ENCODE data around the gene RTBDN.

RTBDN gene

DNA sequence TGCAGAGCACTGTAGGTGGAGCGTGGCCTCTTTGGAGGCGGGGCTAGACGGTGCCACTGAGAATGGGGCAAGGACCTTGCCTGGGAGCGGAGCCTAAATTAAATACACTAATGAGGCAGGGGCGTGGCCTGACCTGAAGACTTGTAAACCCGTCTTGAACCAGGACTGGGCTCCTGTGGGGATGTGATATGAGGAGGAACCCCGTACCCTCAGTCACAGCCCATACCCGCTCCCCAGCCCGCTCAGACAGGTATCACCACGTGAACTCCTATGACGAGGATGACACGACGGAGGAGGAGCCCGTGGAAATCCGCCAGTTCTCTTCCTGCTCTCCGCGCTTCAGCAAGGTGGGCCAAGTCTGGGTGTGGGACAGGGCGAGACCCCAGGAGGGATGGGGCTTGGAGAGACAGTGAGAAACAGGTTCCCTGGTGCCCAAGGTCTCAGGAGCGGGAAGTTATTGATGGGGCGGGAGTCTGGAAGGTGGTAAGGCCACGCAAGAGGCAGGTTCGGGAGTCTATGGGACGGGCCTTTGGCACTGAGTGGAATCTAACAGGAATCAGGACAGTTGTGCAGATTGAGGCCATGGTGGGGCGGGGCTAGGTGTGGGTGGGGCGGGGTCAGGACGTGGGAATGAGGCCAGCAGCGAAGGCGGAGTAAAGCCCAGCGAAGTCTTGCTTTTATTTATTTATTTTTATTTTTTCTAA is 32.2 kb upstream of the RTBDN start:
- no peak for DNase-seq (ENCODE audit: low read depth in 1 of 2, low spot score in 1 of 2)
- Histone ChIP-seq H3K27ac (replicated peaks) (no peak overlapping the region), H3K4me3 (replicated peaks; ENCODE audit: insufficient read depth, low read length) (no peak overlapping the region), H3K27me3 (ENCODE audit: insufficient read depth, poor library complexity, severe bottlenecking) (no peaks in the 10 kb centered on the region)
- no peak for TF ChIP-seq GABPA (IDR thresholded peaks at IDR 0.05; ENCODE audit: low read depth)
- no peak for TF ChIP-seq POLR2AphosphoS5 (IDR thresholded peaks at IDR 0.05; ENCODE audit: low read depth)
- TF ChIP-seq, protein P1, sequence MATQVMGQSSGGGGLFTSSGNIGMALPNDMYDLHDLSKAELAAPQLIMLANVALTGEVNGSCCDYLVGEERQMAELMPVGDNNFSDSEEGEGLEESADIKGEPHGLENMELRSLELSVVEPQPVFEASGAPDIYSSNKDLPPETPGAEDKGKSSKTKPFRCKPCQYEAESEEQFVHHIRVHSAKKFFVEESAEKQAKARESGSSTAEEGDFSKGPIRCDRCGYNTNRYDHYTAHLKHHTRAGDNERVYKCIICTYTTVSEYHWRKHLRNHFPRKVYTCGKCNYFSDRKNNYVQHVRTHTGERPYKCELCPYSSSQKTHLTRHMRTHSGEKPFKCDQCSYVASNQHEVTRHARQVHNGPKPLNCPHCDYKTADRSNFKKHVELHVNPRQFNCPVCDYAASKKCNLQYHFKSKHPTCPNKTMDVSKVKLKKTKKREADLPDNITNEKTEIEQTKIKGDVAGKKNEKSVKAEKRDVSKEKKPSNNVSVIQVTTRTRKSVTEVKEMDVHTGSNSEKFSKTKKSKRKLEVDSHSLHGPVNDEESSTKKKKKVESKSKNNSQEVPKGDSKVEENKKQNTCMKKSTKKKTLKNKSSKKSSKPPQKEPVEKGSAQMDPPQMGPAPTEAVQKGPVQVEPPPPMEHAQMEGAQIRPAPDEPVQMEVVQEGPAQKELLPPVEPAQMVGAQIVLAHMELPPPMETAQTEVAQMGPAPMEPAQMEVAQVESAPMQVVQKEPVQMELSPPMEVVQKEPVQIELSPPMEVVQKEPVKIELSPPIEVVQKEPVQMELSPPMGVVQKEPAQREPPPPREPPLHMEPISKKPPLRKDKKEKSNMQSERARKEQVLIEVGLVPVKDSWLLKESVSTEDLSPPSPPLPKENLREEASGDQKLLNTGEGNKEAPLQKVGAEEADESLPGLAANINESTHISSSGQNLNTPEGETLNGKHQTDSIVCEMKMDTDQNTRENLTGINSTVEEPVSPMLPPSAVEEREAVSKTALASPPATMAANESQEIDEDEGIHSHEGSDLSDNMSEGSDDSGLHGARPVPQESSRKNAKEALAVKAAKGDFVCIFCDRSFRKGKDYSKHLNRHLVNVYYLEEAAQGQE (IDR thresholded peaks at IDR 0.05; ENCODE audit: insufficient replicate concordance, low read depth), result no peak

DNA sequence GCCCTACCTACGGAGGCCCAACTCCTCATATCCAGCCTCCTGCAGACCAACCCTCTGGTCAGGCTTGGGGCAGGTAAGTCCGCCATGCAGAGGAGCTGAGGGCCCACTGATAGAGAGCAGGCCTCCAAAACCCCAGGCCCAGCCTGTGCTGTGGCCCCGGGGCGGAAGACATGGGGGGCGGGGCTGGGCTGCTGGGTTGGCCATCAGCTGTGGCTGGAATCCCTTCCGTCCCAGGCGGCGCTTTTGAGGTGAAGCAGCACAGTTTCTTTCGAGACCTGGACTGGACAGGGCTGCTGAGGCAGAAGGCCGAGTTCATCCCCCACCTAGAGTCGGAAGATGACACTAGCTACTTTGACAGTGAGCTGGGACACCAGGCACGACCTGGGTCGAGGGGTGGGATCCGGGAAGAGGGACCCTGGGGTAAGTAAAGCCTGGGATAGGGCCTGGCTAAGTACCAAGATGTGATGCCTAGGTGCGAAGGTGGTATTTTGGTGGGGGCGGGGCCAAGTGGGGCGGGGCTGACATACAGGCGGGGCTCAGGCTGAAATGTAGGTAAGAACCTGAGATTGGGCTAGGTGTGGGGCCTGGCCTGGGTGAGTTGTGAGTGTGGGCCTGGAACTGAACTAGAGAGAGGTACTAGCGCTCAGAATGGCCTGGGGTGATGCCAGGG is 31.5 kb upstream of the RTBDN start:
- no peak for DNase-seq (ENCODE audit: low read depth in 1 of 2, low spot score in 1 of 2)
- TF ChIP-seq, protein P1 (IDR thresholded peaks at IDR 0.05; ENCODE audit: insufficient replicate concordance, low read depth), result no peak
- TF ChIP-seq POLR2AphosphoS5 (IDR thresholded peaks at IDR 0.05; ENCODE audit: low read depth) (no peak), SPI1 (IDR thresholded peaks at IDR 0.05; ENCODE audit: borderline replicate concordance, low read depth) (no peak), GABPA (IDR thresholded peaks at IDR 0.05; ENCODE audit: low read depth) (no peak)
- TF ChIP-seq, protein P2, sequence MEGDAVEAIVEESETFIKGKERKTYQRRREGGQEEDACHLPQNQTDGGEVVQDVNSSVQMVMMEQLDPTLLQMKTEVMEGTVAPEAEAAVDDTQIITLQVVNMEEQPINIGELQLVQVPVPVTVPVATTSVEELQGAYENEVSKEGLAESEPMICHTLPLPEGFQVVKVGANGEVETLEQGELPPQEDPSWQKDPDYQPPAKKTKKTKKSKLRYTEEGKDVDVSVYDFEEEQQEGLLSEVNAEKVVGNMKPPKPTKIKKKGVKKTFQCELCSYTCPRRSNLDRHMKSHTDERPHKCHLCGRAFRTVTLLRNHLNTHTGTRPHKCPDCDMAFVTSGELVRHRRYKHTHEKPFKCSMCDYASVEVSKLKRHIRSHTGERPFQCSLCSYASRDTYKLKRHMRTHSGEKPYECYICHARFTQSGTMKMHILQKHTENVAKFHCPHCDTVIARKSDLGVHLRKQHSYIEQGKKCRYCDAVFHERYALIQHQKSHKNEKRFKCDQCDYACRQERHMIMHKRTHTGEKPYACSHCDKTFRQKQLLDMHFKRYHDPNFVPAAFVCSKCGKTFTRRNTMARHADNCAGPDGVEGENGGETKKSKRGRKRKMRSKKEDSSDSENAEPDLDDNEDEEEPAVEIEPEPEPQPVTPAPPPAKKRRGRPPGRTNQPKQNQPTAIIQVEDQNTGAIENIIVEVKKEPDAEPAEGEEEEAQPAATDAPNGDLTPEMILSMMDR (IDR thresholded peaks at IDR 0.05; ENCODE audit: insufficient read depth, low read length), result no peak
- Histone ChIP-seq H3K27me3 (ENCODE audit: insufficient read depth, poor library complexity, severe bottlenecking) (no peaks in the 10 kb centered on the region), H3K27ac (replicated peaks) (no peak overlapping the region), H3K4me3 (replicated peaks; ENCODE audit: insufficient read depth, low read length) (no peak overlapping the region)

DNA sequence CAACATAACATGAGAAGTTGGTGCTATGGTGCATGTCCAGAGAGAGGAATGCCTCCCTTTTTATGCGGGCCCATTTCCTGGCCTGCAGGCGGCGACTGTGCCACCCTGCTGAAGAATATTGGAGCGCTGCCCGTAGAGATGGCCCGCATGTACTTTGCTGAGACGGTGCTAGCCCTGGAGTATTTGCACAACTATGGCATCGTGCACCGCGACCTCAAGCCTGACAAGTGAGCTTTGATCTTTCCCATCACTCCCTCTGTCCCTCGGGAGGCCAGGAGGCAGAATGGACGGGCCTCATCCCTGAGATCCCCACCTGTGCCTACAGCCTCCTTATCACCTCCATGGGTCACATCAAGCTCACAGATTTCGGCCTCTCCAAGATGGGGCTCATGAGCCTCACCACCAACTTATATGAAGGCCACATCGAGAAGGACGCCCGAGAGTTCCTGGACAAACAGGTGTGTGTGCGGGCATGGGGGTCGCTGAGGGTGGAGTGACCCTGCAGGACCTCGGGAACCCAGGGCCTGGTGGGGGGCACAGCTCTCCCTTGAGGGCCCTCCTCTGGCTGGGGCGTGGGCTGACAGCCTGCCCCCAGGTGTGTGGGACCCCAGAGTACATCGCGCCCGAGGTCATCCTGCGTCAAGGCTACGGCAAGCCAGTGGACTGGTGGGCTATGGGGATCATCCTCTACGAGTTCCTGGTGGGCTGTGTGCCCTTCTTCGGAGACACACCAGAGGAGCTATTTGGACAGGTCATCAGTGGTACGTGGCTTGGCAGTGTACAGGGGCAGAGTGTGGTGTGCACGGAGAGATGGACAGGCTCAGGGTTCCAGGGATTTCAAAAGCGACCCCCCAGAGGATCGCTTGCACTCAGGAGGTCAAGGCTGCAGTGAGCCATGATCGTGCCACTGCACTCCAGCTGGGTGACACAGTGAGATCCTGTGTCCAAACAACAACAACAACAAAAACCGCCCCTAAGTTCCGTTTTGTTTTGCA is 30.6 kb upstream of the RTBDN start:
- H3K4me3 ChIP-seq (replicated peaks; ENCODE audit: insufficient read depth, low read length), result no peak overlapping the region
- no peak overlapping the region for H3K27ac ChIP-seq (replicated peaks)
- TF ChIP-seq GABPA (IDR thresholded peaks at IDR 0.05; ENCODE audit: low read depth) (no peak), SPI1 (IDR thresholded peaks at IDR 0.05; ENCODE audit: borderline replicate concordance, low read depth) (no peak), POLR2AphosphoS5 (IDR thresholded peaks at IDR 0.05; ENCODE audit: low read depth) (no peak)
- TF ChIP-seq, protein P2 (IDR thresholded peaks at IDR 0.05; ENCODE audit: insufficient read depth, low read length), result no peak
- TF ChIP-seq, protein P1 (IDR thresholded peaks at IDR 0.05; ENCODE audit: insufficient replicate concordance, low read depth), result no peak
- H3K27me3 ChIP-seq (ENCODE audit: insufficient read depth, poor library complexity, severe bottlenecking), result no peaks in the 10 kb centered on the region
- no peak for DNase-seq (ENCODE audit: low read depth in 1 of 2, low spot score in 1 of 2)

Measured in HL-60 (cell line).